Fibroblast of the conjunctiva (primary cell): Measurements from ENCODE around the gene DICER1.
A peak's percentile ranks its signal among the peaks of the same experiment; 100 is the strongest.
"Not testable (repeated sequence)": the region's sequence is repeated elsewhere in the genome, so short reads cannot be mapped to it uniquely, and the experiment has no call there.

Source experiments
- DNase-seq: peaks from one replicate; pipeline ENCODE4 v3.0.0-alpha.2; 2010; ENCODE audit warnings: low read depth

DICER1 gene

GRCh38 chr14:95157327-95158189 lies at the start of gene DICER1:
Gene DICER1 (minus strand): TSS chr14:95157529. CDS start chr14:95133458, 24,071 bp downstream.
- DNase-seq: peak; percentile 79

- DNase-seq: no peak
These were observed 49.2 kb upstream of the DICER1 start for GRCh38 chr14:95206534-95206933.

- no peak for DNase-seq
These were observed 47.4 kb upstream of the DICER1 start for GRCh38 chr14:95204705-95205104.

- not testable (repeated sequence) for DNase-seq
These were observed 44.4 kb upstream of the DICER1 start for GRCh38 chr14:95201745-95202144.

GRCh38 chr14:95200404-95200803 lies 43.1 kb upstream of the DICER1 start:
- no peak for DNase-seq

- no peak for DNase-seq
These were observed 42.1 kb upstream of the DICER1 start for GRCh38 chr14:95199298-95199983.

- no peak for DNase-seq
These were observed 41.0 kb upstream of the DICER1 start for GRCh38 chr14:95198320-95198719.

- no peak for DNase-seq
These were observed 40.2 kb upstream of the DICER1 start for GRCh38 chr14:95197551-95197950.

GRCh38 chr14:95196826-95197545 lies 39.7 kb upstream of the DICER1 start:
- no peak for DNase-seq

- DNase-seq: no peak
These were observed 38.9 kb upstream of the DICER1 start for GRCh38 chr14:95196268-95196667.

GRCh38 chr14:95195031-95195430 lies 37.7 kb upstream of the DICER1 start:
- DNase-seq: no peak

GRCh38 chr14:95193081-95193480 lies 35.8 kb upstream of the DICER1 start:
- DNase-seq: no peak

GRCh38 chr14:95192311-95192710 lies 35.0 kb upstream of the DICER1 start:
- DNase-seq: no peak

GRCh38 chr14:95191445-95192199 lies 34.3 kb upstream of the DICER1 start:
- no peak for DNase-seq

- DNase-seq: no peak
These were observed 33.5 kb upstream of the DICER1 start for GRCh38 chr14:95190857-95191256.

- DNase-seq: no peak
These were observed 33.1 kb upstream of the DICER1 start for GRCh38 chr14:95190346-95190840.

GRCh38 chr14:95189367-95190132 lies 32.2 kb upstream of the DICER1 start:
- no peak for DNase-seq

GRCh38 chr14:95188380-95188779 lies 31.1 kb upstream of the DICER1 start:
- DNase-seq: no peak

- DNase-seq: no peak
These were observed 28.6 kb upstream of the DICER1 start for GRCh38 chr14:95185767-95186392.

GRCh38 chr14:95185033-95185766 lies 27.9 kb upstream of the DICER1 start:
- DNase-seq: no peak
